Measurements from ENCODE around the gene ASTN1.

Gene ASTN1

GRCh38 chr1:177163844-177164379, 600 bp downstream of the ASTN1 start:
- no peak for DNase-seq (ENCODE audit: low read depth)

- DNase-seq (ENCODE audit: low read depth) = no peak
Observed at GRCh38 chr1:177162243-177162642, 2.3 kb downstream of the ASTN1 start.

GRCh38 chr1:177146499-177146898, 18.0 kb downstream of the ASTN1 start:
- DNase-seq (ENCODE audit: low read depth) = no peak

GRCh38 chr1:177145106-177146070, 19.1 kb downstream of the ASTN1 start:
- no peak for DNase-seq (ENCODE audit: low read depth)

- DNase-seq (ENCODE audit: low read depth) = no peak
Observed at GRCh38 chr1:177142791-177143271, 21.7 kb downstream of the ASTN1 start.

GRCh38 chr1:177142010-177142409, 22.5 kb downstream of the ASTN1 start:
- DNase-seq (ENCODE audit: low read depth) = no peak

GRCh38 chr1:177138347-177138746, 26.2 kb downstream of the ASTN1 start:
- DNase-seq (ENCODE audit: low read depth) = no peak

- DNase-seq (ENCODE audit: low read depth) = no peak
Observed at GRCh38 chr1:177137814-177138213, 26.7 kb downstream of the ASTN1 start.

- no peak for DNase-seq (ENCODE audit: low read depth)
Observed at GRCh38 chr1:177135250-177135649, 29.3 kb downstream of the ASTN1 start.

GRCh38 chr1:177133977-177134538, 30.5 kb downstream of the ASTN1 start:
- no peak for DNase-seq (ENCODE audit: low read depth)

GRCh38 chr1:177132141-177132540, 32.4 kb downstream of the ASTN1 start:
- DNase-seq (ENCODE audit: low read depth) = no peak

GRCh38 chr1:177131723-177132122, 32.8 kb downstream of the ASTN1 start:
- DNase-seq (ENCODE audit: low read depth) = no peak

GRCh38 chr1:177130451-177130945, 34.0 kb downstream of the ASTN1 start:
- no peak for DNase-seq (ENCODE audit: low read depth)

- DNase-seq (ENCODE audit: low read depth) = no peak
Observed at GRCh38 chr1:177128665-177129281, 35.7 kb downstream of the ASTN1 start.

- DNase-seq (ENCODE audit: low read depth) = no peak
Observed at GRCh38 chr1:177126267-177126666, 38.2 kb downstream of the ASTN1 start.

- no peak for DNase-seq (ENCODE audit: low read depth)
Observed at GRCh38 chr1:177124577-177125278, 39.8 kb downstream of the ASTN1 start.

- no peak for DNase-seq (ENCODE audit: low read depth)
Observed at GRCh38 chr1:177122461-177123251, 41.9 kb downstream of the ASTN1 start.

GRCh38 chr1:177119311-177119710, 45.2 kb downstream of the ASTN1 start:
- DNase-seq (ENCODE audit: low read depth) = no peak

GRCh38 chr1:177118901-177119300, 45.6 kb downstream of the ASTN1 start:
- no peak for DNase-seq (ENCODE audit: low read depth)

GRCh38 chr1:177116941-177117340, 47.6 kb downstream of the ASTN1 start:
- DNase-seq (ENCODE audit: low read depth) = no peak

All from amniotic epithelial cell (primary cell).